Measurements from ENCODE around the gene DENND1B.
"Not testable (repeated sequence)": the region's sequence is repeated elsewhere in the genome, so short reads cannot be mapped to it uniquely, and the experiment has no call there.

DENND1B gene

DNA sequence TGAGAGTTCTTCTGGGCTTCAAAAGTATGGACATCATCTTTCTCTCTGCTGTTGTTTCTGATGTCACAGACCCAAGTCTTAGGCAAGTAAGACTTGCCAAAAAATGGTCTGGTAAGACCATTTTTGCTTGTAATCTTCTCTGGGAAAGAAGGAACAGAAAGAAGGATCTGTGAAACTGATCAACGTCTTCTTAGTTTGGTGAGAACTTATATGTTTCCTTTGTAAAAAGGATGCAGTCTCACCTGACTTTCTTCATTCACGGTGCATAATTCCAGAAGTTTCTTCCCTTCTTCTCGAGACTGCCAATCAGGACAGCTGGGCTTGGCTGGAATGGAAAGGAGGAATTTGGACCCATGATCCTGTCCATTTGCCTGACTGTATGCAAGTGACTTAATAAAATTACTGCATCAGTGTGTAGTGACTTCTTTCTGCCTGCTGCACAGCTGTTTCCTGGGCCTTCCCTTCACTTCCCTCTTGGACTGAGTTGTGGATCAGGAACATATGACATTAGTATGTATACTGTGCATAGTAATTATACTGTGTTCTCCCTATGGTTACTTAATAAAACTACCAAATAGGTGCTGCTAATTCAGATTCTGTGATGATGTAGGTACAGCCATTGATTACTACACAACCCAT, 7.6 kb upstream of the DENND1B start:
- no peak for DNase-seq (ENCODE audit: low spot score)

DNA sequence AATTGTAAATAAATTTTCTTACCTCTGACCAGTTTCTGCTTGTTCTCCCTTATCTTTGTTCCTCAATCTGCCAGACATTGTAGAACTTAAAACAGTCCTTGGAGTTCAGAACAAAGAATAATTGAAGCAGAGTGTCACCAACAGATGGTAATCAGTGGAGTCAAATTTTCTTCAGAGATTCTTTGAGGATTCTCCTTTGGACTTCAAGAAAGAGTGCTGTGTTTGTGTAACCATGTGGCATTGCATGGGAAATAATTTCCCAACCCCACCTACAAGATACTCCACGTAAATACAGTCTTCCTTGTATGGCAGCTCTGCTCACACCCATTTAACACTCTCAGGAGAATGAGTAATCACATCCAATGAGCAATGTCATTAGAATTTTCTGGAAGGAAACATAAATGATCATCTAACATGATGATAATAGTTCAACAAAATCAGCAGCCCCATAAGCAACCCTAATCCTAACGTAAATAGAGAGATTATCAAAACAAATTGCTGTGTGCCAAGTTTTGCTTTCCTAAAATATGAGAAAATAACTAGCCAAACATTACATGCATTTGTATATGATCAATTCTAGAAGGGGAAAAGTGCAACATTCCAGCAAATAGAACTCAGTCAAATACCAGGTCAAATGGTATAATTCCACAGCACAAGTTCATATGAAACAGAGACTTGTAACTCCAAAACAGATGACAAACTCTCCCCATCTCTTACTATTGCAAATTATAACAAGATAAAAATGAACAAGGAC, 6.9 kb upstream of the DENND1B start:
- DNase-seq (ENCODE audit: low spot score), result no peak

DNA sequence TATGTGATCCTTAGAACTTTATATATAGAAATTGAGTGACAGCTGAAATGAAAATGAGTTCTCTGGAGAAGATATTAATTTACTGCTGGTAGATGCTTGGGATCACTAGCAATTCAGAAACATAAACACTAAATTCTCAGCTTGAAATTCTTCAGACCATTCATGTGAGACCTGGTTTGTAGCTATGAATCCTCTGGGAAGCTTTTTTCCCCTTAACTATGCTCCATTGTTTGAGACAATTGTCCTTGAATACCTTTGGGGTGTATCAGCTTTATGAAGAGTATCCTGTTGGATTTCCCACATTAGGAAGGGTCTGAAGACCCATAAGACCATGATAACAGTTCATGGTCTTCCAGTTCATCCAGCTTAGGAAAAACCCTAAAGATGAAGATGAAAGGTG, 4.6 kb upstream of the DENND1B start:
- DNase-seq (ENCODE audit: low spot score), result no peak

DNA sequence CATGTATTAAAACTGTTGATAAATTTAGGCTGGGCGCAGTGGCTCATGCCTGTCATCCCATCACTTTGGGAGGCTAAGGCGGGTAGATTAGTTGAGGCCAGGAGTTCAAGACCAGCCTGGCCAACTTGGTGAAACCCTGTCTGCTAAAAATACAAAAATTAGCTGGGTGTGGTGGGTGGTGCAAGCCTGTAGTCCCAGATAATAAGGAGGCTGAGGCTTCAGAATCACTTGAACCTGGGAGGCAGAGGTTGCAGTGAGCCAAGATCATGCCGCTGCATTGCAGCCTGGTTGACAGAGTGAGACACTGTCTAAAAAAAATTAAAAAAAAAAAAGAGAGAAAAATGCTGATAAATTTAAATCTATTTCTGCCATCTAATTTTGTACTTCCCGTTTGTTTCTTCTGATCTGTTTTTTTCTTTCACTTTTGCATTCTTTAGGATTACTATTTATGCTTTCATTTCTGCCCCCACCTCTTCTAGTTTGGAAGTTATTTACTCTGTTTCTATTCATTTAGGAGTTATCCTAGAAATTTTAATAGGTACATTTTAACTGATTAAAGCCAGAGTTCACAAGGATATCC, 3.2 kb upstream of the DENND1B start:
- no peak for DNase-seq (ENCODE audit: low spot score)

DNA sequence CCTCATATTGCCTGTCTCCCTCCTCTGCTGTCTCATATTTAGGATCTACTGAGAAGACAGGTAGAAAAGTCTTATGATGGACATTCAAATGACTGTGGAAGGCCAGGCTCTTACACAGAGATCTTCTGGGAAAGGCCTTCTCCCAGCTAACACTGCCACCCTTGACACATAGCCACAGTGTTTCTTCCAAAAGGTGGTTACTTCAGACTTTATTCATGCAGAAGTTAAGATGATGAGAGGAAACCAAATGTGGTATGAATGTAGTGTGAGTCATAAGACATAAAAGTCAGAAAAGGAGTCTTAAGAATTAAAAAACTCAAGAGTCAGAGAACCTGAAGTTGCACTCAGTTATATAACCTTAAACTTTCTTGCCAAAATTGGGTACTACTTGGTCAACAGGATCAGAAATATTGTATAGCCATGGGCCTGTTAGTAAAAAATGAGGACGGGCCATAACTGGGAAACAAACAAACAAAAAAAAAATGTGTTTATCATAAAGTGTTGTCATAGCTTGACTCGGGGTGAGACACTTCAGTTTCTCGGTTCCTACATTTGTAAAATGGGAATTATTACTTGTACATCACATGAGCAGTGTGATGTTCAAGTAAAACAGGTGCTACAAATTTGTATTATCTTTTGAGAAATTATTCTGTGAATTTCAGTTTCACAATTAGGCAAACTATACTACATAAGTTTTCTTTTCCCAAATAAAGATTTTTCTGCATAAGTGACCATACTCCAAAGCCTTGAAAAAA, 1.2 kb upstream of the DENND1B start:
- peak; percentile 27 for DNase-seq (ENCODE audit: low spot score)

DNA sequence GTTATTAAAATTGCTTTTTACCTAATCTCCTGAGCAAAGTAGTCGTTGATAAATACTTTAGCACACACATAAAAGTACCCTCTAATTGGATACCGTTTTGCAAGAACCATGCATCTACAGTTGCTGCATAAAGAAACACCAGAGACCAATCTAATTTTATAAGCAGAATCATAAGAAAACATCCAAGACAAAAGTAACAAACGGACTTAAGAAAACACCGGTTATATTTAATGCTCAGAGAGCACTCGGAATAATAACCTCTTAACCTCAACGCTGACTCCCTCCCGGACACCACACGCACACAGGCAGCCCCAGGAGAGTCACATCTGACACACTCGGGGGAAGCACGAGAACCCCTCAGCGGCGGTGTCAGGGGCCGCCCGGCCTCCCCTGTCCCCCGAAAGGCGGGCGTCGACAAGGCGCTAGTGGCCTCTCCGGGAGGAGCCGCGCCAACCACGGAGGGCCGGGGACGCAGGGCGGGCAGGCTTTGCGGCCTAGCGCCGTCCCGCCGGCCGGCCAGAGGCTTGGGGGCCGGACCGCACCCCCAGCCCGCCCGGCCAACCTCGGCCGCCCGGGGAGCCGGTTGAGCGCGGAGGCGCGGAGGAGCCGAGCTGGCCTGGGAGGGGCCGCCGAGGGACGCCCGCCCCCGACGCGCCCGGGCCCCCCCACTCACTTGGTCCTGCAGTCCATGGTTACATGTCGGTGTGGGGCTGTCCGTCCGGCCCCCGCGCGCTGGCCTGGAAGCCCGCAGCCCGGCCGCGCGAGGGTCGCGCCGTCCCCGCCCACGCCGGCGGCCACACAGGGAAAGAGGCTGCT, 606 bp downstream of the DENND1B start:
- DNase-seq (ENCODE audit: low spot score), result peak; percentile 43

DNA sequence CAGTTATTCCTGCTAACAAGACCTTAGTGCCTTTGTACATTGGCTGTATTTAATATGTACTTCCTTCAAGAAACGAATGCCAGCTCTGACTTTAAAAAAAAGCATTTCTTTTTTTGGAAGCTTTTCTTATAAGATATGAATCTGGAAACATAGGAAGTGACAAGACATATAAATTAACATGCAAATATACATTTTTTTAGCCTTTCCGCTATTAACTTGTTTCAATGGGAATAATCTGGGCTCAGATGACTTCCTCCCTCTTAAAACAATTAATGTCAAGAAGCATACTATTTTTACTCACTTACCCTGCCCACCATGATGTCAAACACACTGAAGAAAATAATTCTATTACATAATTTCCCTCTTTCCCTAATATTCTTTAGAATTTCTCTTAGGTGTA, 1.4 kb downstream of the DENND1B start:
- DNase-seq (ENCODE audit: low spot score), result no peak

DNA sequence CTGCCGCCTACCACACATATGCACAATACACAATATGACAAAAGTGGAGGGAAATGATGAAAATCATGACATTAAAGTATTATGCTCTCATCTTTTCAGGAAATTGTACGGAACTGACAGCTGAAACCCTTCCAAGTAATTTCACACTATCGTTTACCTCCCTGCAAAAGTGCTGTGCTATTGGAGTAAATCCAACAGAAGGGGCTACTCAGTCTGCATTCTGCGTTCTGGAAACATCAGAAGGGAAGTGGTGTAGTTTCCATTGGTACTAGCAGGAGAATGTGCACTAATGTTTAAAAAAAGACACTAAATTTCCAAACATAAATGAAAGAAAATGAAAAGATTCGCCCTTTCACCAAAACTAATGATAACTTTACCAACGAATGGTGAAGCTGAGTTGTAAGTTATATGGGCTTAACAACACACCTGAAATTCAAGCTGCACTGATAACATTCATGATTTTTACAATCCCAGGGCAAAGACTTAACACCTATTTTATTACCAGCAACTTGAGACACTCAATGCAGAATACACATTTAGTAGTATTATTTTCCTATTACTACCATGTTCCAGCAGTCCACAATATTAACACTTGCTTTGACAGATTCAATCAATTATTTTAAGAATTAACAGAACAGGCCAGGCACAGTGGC, 3.2 kb downstream of the DENND1B start:
- DNase-seq (ENCODE audit: low spot score), result no peak

DNA sequence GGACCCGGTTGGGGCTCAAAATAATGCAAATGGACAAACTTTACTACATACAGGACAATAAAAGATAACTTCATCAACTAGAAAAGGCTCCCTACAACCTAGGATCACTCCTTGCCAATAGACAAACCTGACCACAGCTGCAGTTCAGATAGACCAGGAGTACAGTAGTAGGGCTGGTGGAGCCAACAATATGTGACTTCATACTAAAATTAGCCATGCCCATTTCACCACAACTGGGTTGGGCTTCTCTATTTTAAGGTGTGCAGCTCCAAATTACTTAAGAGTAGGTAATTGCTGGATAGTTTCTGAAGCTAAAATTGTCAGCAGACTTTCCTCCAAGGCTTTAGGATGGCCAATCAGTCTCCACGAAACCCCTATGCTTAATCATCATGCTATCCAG, 3.9 kb downstream of the DENND1B start:
- DNase-seq (ENCODE audit: low spot score), result no peak

DNA sequence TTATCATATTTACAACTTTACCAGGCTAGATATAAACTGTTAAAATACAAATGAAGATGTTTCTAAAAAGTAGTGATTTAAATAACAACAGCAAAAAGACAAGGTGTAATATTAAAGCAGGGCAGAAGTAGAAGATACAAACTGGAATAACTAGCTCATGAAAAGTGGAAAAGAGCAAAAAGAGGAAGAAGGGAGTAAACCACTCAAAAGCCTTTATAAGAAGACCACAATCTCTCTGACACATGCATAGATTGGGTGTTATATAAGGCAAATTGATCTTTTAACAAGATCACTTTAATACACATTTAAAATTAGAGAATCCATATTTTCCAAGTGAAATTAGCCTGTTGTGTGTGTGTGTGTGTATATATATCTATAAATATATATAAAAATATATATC, 5.0 kb downstream of the DENND1B start:
- DNase-seq (ENCODE audit: low spot score), result no peak

DNA sequence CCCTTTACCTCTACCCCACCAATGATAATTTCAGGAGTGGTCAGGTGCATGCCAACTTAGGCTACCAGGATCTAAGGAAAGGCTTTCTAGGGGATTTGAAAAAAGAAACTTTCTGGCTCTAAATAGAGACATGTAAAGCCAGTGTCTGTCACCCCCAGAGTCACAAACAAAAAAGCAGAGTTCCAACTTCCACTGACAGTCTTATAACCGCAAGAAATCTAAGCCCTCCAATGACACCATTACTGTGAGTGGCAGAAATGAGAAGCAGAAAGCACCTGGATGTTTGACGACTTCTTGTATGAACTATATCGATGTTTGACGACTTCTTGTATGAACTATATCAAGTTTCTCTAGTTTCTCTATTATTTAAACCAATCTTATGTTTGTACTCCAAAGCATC, 6.0 kb downstream of the DENND1B start:
- DNase-seq (ENCODE audit: low spot score), result no peak

DNA sequence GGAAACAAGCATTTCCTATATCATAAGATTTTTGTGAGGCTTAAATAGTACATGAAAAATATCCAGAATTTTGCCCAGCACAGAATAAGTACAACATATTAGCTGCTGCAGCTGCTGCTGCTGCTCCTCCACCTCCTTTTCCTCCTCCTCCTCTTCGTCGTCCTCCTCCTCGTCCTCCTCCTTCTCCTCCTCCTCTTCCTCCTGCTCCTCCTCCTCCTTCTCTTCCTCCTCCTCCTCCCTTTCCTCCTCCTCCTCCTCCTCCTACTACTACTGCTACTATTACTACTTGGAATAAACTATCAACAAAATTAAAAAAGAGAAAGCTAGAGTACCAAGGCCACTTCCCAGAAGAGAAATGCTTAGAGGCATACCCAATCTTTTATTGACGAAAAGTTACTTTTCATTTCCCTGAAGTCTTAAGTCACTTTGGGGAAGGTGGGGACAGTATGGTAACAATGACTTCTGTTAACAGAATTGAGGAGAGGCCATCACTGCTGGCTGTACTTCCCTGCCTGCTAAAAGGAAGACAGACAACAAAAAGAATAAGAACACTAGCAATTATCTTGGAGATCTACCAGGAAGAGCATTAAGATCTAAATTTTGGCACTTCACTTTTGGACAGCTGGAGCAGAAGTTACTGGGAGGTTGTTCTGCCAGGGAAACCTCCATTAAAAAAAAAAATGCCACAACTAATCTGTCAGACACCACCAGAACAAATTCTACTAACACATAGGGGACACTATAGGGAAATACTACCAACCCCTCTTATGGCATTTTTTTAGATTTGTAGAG, 7.1 kb downstream of the DENND1B start:
- DNase-seq (ENCODE audit: low spot score), result no peak

DNA sequence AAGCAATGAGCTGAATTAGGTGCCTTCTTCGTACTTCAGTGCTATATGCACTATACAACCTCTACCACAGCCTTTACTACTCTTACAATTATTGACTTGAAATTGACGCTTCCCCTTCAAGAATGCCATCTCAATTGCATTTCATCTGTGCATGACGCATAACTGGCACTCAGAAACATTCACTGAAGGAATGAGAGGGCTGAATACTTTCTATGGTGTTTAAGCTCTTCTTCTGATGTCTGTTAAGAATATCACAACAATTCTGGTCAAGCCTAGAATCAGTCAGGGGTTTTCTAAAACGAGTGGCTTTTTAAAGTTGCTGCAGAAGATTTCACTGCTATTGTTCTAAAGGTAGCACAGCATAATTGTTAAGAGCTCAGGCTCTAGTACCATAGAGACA, 11.5 kb downstream of the DENND1B start:
- no peak for DNase-seq (ENCODE audit: low spot score)

DNA sequence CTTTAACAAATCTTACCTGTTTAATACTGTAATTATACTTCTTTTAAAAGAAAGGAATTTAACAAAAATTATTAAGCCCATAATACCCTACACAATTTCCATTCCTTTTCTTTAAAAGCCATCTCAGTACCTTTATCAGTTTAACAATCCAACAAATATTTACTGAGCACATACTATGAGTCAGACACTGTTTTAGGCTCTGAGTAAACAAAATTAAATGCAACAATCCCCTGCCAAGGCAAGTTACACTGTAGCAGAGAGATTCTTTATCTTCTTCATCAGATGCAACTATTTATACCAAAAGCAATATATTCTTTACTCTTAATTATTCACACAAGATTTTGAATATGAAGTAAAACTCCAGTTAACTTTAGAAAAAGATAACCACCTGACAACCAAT, 12.0 kb downstream of the DENND1B start:
- no peak for DNase-seq (ENCODE audit: low spot score)

DNA sequence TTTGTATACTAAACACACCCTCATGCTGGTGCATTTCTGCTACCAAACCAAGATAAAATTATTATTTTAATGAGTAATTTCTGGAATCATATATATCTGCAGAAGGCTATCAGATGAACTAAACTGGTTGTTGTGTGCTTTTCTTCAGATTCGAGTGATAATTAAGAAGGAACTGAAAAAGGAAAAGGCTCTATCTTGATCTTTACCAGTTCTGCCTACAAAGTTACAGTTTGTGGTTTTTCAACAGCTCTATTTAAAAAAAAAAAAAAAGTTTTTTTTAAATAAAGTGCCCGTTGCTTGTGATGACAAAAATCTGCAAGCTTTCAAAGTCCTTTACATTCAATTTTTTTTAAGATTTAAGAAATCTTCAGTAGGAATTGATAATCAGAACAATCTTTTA, 13.6 kb downstream of the DENND1B start:
- DNase-seq (ENCODE audit: low spot score), result no peak

DNA sequence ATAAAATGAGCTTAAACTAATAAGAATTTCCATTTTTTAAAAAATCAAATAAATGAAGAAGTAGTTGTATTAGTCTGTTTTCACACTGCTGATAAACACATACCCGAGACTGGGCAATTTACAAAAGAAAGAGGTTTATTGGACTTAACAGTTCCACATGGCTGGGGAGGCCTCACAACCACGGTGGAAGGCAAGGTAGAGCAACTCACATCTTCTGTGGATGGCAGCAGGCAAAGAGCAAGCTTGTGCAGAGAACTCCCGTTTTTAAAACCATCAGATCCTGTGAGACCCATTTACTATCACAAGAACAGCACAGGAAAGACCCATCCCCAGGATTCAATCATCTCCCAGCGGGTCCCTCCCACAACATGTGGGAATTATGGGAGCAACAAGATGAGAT, 19.7 kb downstream of the DENND1B start:
- DNase-seq (ENCODE audit: low spot score), result not testable (repeated sequence)

DNA sequence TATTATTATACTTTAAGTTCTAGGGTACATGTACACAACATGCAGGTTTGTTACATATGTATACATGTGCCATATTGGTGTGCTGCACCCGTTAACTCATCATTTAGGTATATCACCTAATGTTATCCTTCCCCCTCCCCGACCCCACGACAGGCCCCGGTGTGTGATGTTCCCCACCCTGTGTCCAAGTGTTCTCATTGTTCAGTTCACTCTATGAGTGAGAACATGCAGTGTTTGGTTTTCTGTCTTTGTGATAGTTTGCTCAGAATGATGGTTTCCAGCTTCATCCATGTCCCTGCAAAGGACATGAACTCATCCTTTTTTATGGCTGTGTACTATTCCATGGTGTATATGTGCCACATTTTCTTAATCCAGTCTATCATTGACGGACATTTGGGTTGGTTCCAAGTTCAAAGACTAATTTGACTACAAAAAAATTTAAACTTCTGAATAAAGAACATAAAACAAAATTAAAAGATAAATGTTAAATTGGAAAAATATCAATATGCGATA, 22.6 kb downstream of the DENND1B start:
- not testable (repeated sequence) for DNase-seq (ENCODE audit: low spot score)

DNA sequence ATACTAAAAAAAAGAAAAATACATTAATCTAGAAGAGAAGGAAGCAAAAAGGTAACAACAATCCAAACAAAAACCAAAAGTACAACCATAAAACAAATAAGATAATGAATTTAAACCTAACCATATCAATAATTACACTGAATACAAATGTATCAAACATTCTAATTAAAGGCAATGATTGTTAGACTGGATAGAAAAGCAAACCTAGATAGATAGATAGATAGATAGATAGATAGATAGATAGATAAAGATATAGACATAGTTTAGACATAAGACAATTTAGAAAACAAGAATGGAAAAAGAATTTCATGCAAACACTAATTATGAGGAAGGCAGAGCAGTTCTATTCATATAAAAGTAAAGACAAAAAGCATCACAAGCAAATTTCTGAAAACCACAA, 24.9 kb downstream of the DENND1B start:
- no peak for DNase-seq (ENCODE audit: low spot score)

DNA sequence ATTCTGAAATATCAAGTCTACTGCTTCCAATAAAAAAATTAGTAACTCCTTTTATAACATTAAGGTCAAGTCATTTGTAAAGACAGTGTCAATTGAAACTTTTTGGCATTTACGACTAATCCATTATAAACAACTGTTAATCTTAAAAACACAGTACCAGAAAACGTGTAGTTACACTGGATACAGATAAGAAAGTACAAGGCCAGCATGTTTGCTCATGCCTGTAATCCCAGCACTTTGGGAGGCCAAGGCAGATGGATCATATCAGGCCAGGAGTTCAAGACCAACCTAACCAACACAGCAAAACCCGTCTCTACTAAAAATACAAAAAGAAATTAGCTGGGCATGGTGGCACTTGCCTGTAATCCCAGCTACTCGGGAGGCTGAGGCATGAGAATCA, 29.4 kb downstream of the DENND1B start:
- DNase-seq (ENCODE audit: low spot score), result no peak

DNA sequence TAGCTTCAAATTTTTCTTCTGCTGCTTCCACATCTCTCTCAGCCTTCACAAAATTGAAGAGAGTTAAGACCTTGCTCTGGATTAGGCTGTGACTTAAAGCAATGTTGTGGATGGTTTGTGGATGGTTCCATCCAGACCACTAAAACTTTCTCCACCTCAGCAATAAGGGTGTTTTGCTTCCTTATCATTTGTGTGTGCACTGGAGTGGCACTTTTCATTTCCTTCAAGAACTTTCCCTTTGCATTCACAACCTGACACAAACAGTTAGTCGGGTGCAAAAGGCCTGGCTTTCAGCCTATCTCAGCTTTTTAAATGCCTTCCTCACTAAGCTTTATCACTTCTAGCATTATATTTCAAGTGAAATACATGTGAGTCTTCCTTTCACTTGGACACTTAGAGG, 30.3 kb downstream of the DENND1B start:
- no peak for DNase-seq (ENCODE audit: low spot score)
